Duodenal mucosa (tissue), 2 donors: ENCODE measurements around the gene GOLM1.
A peak's percentile ranks its signal among the peaks of the same experiment; 100 is the strongest.
"Not testable (repeated sequence)": the region's sequence is repeated elsewhere in the genome, so short reads cannot be mapped to it uniquely, and the experiment has no call there.

Experiments used
- H3K27ac ChIP-seq: one replicate; pipeline ENCODE4 v1.7.0; 2013; ENCODE audit warnings: low read depth, low read length
- H3K27me3 ChIP-seq, 2 donors: one replicate each; pipeline ENCODE4 v1.7.0; 2013; ENCODE audit warnings: low read length in 2 of 2, control low read depth in 1 of 2; ENCODE audit not compliant: insufficient read depth in 2 of 2, control insufficient read depth in 1 of 2
- H3K36me3 ChIP-seq, 2 donors: one replicate each; pipeline ENCODE4 v1.7.0; 2013; ENCODE audit warnings: low read length in 2 of 2, control low read depth in 1 of 2; ENCODE audit not compliant: insufficient read depth in 2 of 2, control insufficient read depth in 1 of 2
- H3K4me1 ChIP-seq, 2 donors: one replicate each; pipeline ENCODE4 v1.7.0; 2013; ENCODE audit warnings: low read length in 2 of 2, control low read depth in 1 of 2; ENCODE audit not compliant: insufficient read depth in 2 of 2, control insufficient read depth in 1 of 2
- H3K4me3 ChIP-seq, 2 donors: one replicate each; pipeline ENCODE4 v1.7.0; 2013; ENCODE audit warnings: low read length in 2 of 2, low read depth in 1 of 2
- H3K9ac ChIP-seq, 2 donors: one replicate each; pipeline ENCODE4 v1.7.0; 2013; ENCODE audit warnings: low read length in 2 of 2, low read depth in 1 of 2
- H3K9me3 ChIP-seq, 2 donors: one replicate each; pipeline ENCODE4 v1.7.0; 2013; ENCODE audit warnings: low read length in 2 of 2, control low read depth in 1 of 2; ENCODE audit not compliant: control insufficient read depth in 1 of 2

The GOLM1 gene, protein sequence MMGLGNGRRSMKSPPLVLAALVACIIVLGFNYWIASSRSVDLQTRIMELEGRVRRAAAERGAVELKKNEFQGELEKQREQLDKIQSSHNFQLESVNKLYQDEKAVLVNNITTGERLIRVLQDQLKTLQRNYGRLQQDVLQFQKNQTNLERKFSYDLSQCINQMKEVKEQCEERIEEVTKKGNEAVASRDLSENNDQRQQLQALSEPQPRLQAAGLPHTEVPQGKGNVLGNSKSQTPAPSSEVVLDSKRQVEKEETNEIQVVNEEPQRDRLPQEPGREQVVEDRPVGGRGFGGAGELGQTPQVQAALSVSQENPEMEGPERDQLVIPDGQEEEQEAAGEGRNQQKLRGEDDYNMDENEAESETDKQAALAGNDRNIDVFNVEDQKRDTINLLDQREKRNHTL

DNA sequence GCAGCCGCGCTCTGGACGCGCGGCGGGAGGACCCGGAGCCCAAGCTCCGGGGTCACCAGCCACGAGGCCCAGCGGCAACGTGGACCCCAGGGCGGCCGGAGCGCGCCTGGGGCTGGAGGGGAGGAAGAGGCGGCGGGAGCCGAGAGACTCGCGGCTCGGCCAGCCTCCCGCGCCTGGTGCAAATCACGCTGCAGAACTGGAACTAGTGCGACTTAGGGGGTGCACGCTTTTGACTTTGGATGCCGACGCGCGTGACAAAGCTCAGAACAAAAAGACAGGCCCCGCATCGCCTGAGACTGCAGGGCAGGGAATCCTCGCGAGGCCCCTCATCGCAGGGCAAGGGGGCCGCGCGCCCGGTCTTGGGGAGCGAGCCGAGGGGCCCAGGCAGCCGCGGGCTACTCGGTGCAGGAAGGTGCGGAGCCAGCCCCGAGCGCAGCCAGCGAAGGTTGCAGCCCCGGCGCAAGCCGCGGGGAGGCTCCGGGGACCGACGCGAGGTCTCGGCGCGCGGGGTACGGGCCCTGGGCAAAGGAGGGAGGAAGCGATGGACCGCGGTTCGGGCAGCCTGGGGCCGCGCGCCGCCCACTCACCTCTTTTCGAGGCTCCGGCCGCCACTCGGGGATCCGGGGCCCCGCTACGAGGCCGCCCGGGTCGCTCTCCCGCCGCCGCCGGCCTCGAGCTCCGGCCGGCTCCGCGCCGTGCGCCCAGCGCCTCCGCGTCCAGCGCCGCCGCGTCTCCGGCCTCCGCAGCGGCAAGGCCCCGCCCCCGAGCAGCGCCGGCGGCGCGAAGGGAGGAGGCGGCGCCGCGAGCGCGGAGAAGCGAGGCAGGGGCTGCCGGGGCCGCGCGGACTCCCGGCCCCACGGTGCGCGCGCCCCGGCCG, at the start of gene GOLM1:
GOLM1 (minus strand) TSS at position 735 of the 877 bp plus-strand sequence. CDS start 20,238 bp downstream, outside the sequence.
- no peaks in the 10 kb centered on the region for H3K9me3 ChIP-seq
- no peaks in the 10 kb centered on the region for H3K27me3 ChIP-seq
- peak within 1 kb of the TSS; percentile 76 to 83 for H3K4me3 ChIP-seq
- peak within 1 kb of the TSS; percentile 77 for H3K27ac ChIP-seq
- H3K36me3 ChIP-seq, result no peaks in the 10 kb centered on the region
- peaks cover 22 to 31% of the 10 kb centered on the region in 2 donors for H3K4me1 ChIP-seq
- H3K9ac ChIP-seq, result peak within 1 kb of the TSS; percentile 74 to 93

GRCh38 chr9:86146671-86147070, 47.3 kb upstream of the GOLM1 start:
- H3K9ac ChIP-seq, H3K36me3 ChIP-seq, H3K4me1 ChIP-seq, H3K27me3 ChIP-seq, H3K4me3 ChIP-seq, H3K27ac ChIP-seq, H3K9me3 ChIP-seq: not testable (repeated sequence)

GRCh38 chr9:86145960-86146359, 46.6 kb upstream of the GOLM1 start:
- H3K9me3 ChIP-seq, H3K36me3 ChIP-seq, H3K9ac ChIP-seq, H3K4me1 ChIP-seq, H3K27me3 ChIP-seq, H3K27ac ChIP-seq, H3K4me3 ChIP-seq: not testable (repeated sequence)

- peaks cover 7 to 8% of the 10 kb centered on the region in 2 donors for H3K9me3 ChIP-seq
- H3K4me1 ChIP-seq, result no peaks in the 10 kb centered on the region
- H3K27me3 ChIP-seq, result no peaks in the 10 kb centered on the region
- H3K36me3 ChIP-seq, result no peaks in the 10 kb centered on the region
- no peak overlapping the region for H3K27ac ChIP-seq
- no peak overlapping the region for H3K4me3 ChIP-seq
- H3K9ac ChIP-seq, result no peak overlapping the region
Observed at GRCh38 chr9:86142973-86143372, 43.6 kb upstream of the GOLM1 start.

DNA sequence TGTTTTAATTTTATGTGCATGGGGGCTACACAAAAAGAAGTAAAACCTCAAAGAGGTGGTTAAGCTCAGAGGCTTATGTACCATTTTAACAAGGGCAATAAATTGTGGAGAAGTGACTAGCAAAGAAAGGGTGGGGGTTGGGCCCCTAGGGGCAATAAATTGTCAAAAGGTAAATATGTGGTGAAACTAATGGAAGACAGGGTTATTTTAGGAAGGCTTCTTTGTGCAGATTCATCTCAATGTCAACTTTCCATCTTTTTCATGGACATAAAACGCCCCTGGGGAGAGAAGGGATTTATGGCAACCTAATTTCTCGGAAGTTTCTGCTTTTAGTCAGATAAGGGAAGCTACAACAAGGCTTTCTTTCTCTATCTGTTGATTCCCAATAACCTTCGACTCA, 42.5 kb upstream of the GOLM1 start:
- no peaks in the 10 kb centered on the region for H3K36me3 ChIP-seq
- no peak overlapping the region for H3K4me3 ChIP-seq
- H3K9ac ChIP-seq, result no peak overlapping the region
- peaks cover 7 to 8% of the 10 kb centered on the region in 2 donors for H3K9me3 ChIP-seq
- H3K27me3 ChIP-seq, result no peaks in the 10 kb centered on the region
- H3K4me1 ChIP-seq, result peaks cover 0 to 1% of the 10 kb centered on the region in 2 donors
- H3K27ac ChIP-seq, result no peak overlapping the region

GRCh38 chr9:86135371-86135770, 36.0 kb upstream of the GOLM1 start:
- no peak overlapping the region for H3K9ac ChIP-seq
- H3K36me3 ChIP-seq, result no peaks in the 10 kb centered on the region
- no peaks in the 10 kb centered on the region for H3K27me3 ChIP-seq
- no peaks in the 10 kb centered on the region for H3K9me3 ChIP-seq
- H3K4me3 ChIP-seq, result no peak overlapping the region
- H3K27ac ChIP-seq, result no peak overlapping the region
- peaks cover 9 to 19% of the 10 kb centered on the region in 2 donors for H3K4me1 ChIP-seq

- Histone ChIP-seq H3K4me3 (no peak overlapping the region), H3K9ac (no peak overlapping the region), H3K9me3 (no peaks in the 10 kb centered on the region), H3K27ac (no peak overlapping the region), H3K4me1 (peaks cover 9 to 23% of the 10 kb centered on the region in 2 donors), H3K36me3 (no peaks in the 10 kb centered on the region), H3K27me3 (no peaks in the 10 kb centered on the region)
Observed at GRCh38 chr9:86134361-86134760, 35.0 kb upstream of the GOLM1 start.

DNA sequence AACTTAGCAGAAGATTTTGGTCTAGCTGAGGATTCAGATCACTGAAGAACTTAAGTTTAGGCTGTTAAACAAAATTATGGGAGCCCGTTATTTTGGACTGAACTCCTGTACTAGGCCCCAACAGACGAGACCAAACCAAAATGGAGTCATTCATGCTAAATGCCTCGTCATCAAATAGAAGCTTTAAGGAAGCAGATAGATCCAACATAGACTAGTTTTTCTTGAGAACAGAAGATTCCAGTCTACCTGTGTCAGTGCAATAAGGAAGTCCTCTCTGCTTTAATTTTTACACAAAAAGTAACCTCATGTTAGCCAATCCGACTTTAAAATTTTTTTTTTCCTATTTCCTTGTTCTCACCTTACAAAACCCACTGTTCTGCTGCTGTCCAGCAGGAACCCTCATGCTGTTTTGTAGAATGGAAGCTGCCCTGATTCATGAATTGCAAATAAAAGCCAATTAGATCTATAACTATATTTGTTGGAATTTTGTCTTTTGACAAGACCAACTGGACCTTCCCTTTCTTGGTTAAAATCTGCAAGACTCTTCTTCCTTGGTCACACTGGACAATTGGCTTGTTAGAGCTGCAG, 29.0 kb upstream of the GOLM1 start:
- H3K9me3 ChIP-seq, result no peaks in the 10 kb centered on the region
- peaks cover 20 to 39% of the 10 kb centered on the region in 2 donors for H3K4me1 ChIP-seq
- no peak overlapping the region for H3K4me3 ChIP-seq
- no peaks in the 10 kb centered on the region for H3K27me3 ChIP-seq
- peak overlapping the region; percentile 17 for H3K27ac ChIP-seq
- H3K36me3 ChIP-seq, result no peaks in the 10 kb centered on the region
- H3K9ac ChIP-seq, result no peak overlapping the region

- H3K4me1 ChIP-seq, result peaks cover 20 to 39% of the 10 kb centered on the region in 2 donors
- peak overlapping the region; percentile 7 to 9 for H3K9ac ChIP-seq
- peak overlapping the region; percentile 73 for H3K27ac ChIP-seq
- H3K9me3 ChIP-seq, result no peaks in the 10 kb centered on the region
- peak overlapping the region in 1 of 2 donors; percentile 28 for H3K4me3 ChIP-seq
- H3K27me3 ChIP-seq, result no peaks in the 10 kb centered on the region
- H3K36me3 ChIP-seq, result no peaks in the 10 kb centered on the region
Observed at GRCh38 chr9:86126998-86127972, 27.9 kb upstream of the GOLM1 start.
